ENCODE data around the gene SEMA3F. TPM values are rescaled to one million over a fixed set of nuclear protein-coding genes. Genes with fewer than 3 reads are reported as not detected.

SEMA3F gene
- total and polyA plus RNA-seq, 2 of the 4 experiments (the other 2 are of a cell fraction), result 7.3 to 23.3 TPM

DNA sequence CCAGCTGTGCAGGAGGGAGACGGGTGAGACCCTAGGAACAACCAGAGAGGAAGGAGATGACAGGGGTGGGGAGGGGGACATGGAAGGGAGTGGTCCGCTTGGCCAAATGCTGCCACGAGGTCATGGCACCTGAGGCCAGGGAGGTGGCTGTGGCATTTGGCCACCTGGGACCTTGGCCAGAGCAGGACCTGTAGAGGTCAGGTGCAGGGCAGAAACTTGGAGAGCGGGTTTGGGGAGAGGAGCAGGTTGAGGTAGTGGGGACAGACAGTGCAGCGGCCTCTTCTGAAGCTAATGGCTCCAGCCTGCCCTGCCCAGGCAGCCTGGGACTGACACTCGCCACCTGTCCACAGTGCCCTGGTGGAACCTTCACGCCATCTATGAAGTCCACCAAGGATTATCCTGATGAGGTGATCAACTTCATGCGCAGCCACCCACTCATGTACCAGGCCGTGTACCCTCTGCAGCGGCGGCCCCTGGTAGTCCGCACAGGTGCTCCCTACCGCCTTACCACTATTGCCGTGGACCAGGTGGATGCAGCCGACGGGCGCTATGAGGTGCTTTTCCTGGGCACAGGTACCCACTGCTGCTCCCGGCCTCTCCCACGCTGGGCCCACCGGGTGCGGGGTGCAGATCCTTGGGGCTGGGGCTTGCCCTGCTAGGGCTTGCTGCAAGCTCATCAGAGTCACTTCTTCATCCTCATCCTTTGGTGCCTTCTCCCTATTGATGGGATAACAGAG is 29.3 kb downstream of the SEMA3F start:
- H2AK9ac ChIP-seq (replicated peaks; ENCODE audit: low read depth, low read length, poor library complexity), result no peak overlapping the region
- no peaks in the 10 kb centered on the region for H4K20me1 ChIP-seq (ENCODE audit: insufficient read depth, low read length)
- H4K91ac ChIP-seq (ENCODE audit: insufficient read depth, low read depth, low read length), result no peak overlapping the region
- ChIA-PET CTCF (no interaction called here), POLR2A (ENCODE audit: unreplicated experiment) (no interaction called here)
- no peaks in the 10 kb centered on the region for H3K9me1 ChIP-seq (ENCODE audit: insufficient read depth, low read length)
- H4K5ac ChIP-seq (ENCODE audit: low read depth, low read length), result no peak overlapping the region
- H4K8ac ChIP-seq (ENCODE audit: low read depth in 2 of 2, low read length in 2 of 2), result no peak overlapping the region
- no peak overlapping the region for H3K27ac ChIP-seq (ENCODE audit: insufficient read depth, low read length)
- H2AK5ac ChIP-seq (ENCODE audit: low read depth, low read length), result no peak overlapping the region
- no peak overlapping the region for H2BK5ac ChIP-seq (ENCODE audit: low read depth, low read length, poor library complexity, severe bottlenecking)
- intact Hi-C loops (cut with micrococcal nuclease), result no loop called here
- no peak overlapping the region for H3K4me2 ChIP-seq (ENCODE audit: low read depth, low read length)
- WGBS, 2 experiments (ENCODE audit: extremely low coverage in 2 of 2, insufficient read length in 1 of 2), result 96% methylated on average over 11 of the region's 21 CpGs; no CpG with 5 or more reads in 1 of the 2 experiments
- DNase-seq (no peak), ATAC-seq (ENCODE audit: low read depth) (no peak)
- no peak overlapping the region for H2BK120ac ChIP-seq (ENCODE audit: low read depth, low read length)
- H3K4me1 ChIP-seq (ENCODE audit: control insufficient read depth, insufficient read depth, low read length), result no peaks in the 10 kb centered on the region
- no peaks in the 10 kb centered on the region for H3K27me3 ChIP-seq (ENCODE audit: control insufficient read depth, insufficient read depth, low read length)
- no peak overlapping the region for H3K18ac ChIP-seq (ENCODE audit: low read depth, low read length)
- no peak overlapping the region for H3K4ac ChIP-seq (ENCODE audit: low read depth, low read length)
- H3K14ac ChIP-seq (replicated peaks; ENCODE audit: low read depth, low read length), result no peak overlapping the region
- H2BK15ac ChIP-seq (ENCODE audit: low read depth, low read length), result no peak overlapping the region
- no peak overlapping the region for H3K9ac ChIP-seq (ENCODE audit: low read depth, low read length)
- no peak overlapping the region for H2BK20ac ChIP-seq (ENCODE audit: low read depth, low read length)
- in situ Hi-C loops (cut with MboI; ENCODE audit: low sequenced_read_pairs), result loop anchor here (5.0 kb wide), 1 partner anchor 62 kb away; no protein-coding TSS in a partner anchor
- TF ChIP-seq RFX5 (IDR thresholded peaks at IDR 0.05; ENCODE audit: low read depth, low read length) (no peak), NFE2L2 (IDR thresholded peaks at IDR 0.05; ENCODE audit: low read depth, low read length) (no peak), MAFK (IDR thresholded peaks at IDR 0.05; ENCODE audit: low read depth, low read length) (no peak), CEBPB (IDR thresholded peaks at IDR 0.05; ENCODE audit: low read depth, low read length) (no peak), MXI1 (IDR thresholded peaks at IDR 0.05; ENCODE audit: borderline replicate concordance, low read depth, low read length) (no peak), MAZ (IDR thresholded peaks at IDR 0.05; ENCODE audit: borderline replicate concordance, low read depth, low read length) (no peak), BHLHE40 (IDR thresholded peaks at IDR 0.05; ENCODE audit: low read depth, low read length) (no peak), CHD1 (IDR thresholded peaks at IDR 0.05; ENCODE audit: low read depth, low read length) (no peak), FOS (IDR thresholded peaks at IDR 0.05; ENCODE audit: low read depth, low read length) (no peak), SMC3 (IDR thresholded peaks at IDR 0.05; ENCODE audit: low read depth, low read length) (no peak), RAD21 (IDR thresholded peaks at IDR 0.05; ENCODE audit: low read length) (no peak), RCOR1 (IDR thresholded peaks at IDR 0.05; ENCODE audit: insufficient replicate concordance, low read length) (no peak), POLR2A (IDR thresholded peaks at IDR 0.05; ENCODE audit: low read depth, low read length) (no peak)
- TF ChIP-seq, protein P1, sequence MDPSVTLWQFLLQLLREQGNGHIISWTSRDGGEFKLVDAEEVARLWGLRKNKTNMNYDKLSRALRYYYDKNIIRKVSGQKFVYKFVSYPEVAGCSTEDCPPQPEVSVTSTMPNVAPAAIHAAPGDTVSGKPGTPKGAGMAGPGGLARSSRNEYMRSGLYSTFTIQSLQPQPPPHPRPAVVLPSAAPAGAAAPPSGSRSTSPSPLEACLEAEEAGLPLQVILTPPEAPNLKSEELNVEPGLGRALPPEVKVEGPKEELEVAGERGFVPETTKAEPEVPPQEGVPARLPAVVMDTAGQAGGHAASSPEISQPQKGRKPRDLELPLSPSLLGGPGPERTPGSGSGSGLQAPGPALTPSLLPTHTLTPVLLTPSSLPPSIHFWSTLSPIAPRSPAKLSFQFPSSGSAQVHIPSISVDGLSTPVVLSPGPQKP (IDR thresholded peaks at IDR 0.05; ENCODE audit: borderline replicate concordance, low read depth, low read length), result no peak
- TF ChIP-seq, protein P2, sequence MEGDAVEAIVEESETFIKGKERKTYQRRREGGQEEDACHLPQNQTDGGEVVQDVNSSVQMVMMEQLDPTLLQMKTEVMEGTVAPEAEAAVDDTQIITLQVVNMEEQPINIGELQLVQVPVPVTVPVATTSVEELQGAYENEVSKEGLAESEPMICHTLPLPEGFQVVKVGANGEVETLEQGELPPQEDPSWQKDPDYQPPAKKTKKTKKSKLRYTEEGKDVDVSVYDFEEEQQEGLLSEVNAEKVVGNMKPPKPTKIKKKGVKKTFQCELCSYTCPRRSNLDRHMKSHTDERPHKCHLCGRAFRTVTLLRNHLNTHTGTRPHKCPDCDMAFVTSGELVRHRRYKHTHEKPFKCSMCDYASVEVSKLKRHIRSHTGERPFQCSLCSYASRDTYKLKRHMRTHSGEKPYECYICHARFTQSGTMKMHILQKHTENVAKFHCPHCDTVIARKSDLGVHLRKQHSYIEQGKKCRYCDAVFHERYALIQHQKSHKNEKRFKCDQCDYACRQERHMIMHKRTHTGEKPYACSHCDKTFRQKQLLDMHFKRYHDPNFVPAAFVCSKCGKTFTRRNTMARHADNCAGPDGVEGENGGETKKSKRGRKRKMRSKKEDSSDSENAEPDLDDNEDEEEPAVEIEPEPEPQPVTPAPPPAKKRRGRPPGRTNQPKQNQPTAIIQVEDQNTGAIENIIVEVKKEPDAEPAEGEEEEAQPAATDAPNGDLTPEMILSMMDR (conservative IDR thresholded peaks at IDR 0.05; ENCODE audit: low read depth, low read length), result no peak
- TF ChIP-seq, protein P3, sequence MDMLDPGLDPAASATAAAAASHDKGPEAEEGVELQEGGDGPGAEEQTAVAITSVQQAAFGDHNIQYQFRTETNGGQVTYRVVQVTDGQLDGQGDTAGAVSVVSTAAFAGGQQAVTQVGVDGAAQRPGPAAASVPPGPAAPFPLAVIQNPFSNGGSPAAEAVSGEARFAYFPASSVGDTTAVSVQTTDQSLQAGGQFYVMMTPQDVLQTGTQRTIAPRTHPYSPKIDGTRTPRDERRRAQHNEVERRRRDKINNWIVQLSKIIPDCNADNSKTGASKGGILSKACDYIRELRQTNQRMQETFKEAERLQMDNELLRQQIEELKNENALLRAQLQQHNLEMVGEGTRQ (IDR thresholded peaks at IDR 0.05; ENCODE audit: low read depth, low read length), result no peak
- no TSS peak for BruUV-seq (replicated peaks)
- H3K56ac ChIP-seq (ENCODE audit: extremely low read depth, insufficient read depth, low read length), result no peak overlapping the region
- H3K79me1 ChIP-seq (ENCODE audit: low read depth in 1 of 2, low read length in 2 of 2), result no peaks in the 10 kb centered on the region
- H3K9me3 ChIP-seq (ENCODE audit: control insufficient read depth, insufficient read depth, low read length), result no peaks in the 10 kb centered on the region
- H3K36me3 ChIP-seq (ENCODE audit: control insufficient read depth, insufficient read depth, low read length), result peaks cover 34% of the 10 kb centered on the region
- H3K4me3 ChIP-seq (ENCODE audit: insufficient read depth, low read depth, low read length), result no peak overlapping the region
- dilution Hi-C loops (cut with HindIII; ENCODE audit: low sequenced_read_pairs, unreplicated experiment), result no loop called here
- H3K23ac ChIP-seq (ENCODE audit: low read depth, low read length), result no peak overlapping the region
- H2AFZ ChIP-seq (replicated peaks; ENCODE audit: low read length, poor library complexity), result peak overlapping the region; percentile 49
